Uterine smooth muscle cell (primary cell): ENCODE results near the gene ZNF560. TPM values are rescaled to one million over a fixed set of nuclear protein-coding genes. Genes with fewer than 3 reads are reported as not detected.

Source experiments
- total RNA-seq: library from RNA; depleted of rRNA; stranded (reverse); fragments of >200 nt; gene quantifications from 2 replicates; pipeline ENCODE4 v1.2.3, GENCODE V29; 2014

ZNF560 gene
- 0.11 and 0.75 TPM in 2 replicates for total RNA-seq

DNA sequence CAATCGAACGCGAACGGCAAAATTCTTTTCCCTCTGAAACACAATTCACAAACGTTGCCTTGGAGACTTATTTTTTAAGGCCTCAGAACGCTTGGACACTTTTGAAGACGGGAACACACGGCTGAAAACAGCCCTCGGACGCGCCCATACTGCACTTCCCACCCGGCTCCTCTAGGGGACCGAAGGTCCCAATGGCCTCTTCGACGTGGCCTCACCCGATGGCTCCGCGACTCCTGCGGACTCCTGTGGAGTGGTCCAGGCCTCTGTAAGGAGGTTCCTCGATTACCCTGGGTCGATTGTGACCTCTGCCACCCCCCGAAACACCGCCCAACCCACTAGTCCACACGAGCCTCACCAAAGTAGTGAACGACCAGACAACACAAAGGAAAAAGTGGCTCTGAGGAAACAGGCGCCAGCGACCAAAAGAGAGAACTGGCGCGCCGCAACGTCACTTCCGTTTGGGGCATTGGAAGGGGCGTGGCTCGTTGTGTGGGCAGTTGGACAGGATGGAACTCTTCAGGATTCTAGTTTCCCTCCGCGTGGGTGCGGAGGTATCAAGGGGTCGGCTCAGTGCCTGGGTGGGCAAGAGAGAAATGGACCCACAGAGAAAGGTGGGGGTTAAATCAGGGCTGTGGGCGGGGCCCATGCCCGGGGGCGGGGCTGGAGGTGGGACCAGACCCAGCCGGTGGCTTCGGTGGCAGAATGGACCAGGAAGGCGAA lies at the start of gene ZNF560:
TSS of gene ZNF560 (minus strand) at position 434 of the 720 bp plus-strand sequence. CDS start 23,303 bp downstream, outside the sequence.

DNA sequence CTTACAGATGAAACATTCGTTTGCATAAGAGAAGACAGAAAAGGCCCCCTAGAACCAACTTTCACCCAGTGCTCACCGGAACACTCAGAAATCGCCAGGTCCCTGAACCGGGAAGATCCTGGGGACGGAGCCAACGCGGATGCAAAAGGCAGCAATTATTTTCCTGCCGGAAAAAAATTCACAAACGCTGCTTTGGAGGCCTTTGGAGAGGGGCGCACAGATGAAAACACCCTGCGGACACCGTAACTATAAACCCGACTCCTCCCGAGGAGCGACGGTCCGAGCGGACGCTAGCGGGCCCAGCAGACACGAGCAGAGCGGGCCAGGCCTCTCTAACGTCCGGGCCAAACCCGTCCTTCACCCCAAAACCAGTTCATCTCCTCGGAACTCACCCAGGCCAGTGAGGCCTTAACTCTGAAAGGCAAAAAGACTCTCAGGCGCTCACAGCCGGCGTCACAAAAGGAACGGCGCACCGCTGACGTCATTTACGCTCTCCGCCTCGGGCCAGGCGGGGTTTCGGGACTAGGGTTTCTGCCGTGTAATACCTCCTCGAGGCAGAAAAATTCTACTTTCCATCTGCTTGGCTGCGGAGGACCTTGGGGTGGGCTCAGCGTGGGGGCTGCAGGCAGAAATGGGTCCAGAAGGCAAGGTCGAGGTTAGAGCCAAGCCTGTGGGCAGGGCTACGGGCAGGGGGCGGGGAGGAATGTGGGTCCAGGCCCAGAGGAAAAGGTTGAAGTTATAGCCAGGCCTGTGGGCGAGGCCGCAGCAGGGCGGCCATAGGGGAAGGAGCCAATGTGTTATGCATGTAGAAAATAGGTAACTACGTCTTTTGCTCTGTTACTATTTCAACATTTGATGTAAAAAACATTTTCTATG lies 40.0 kb upstream of the ZNF560 start, which contains the start of gene ZNF426:
TSS of gene ZNF426 (minus strand) at position 463 of the 876 bp plus-strand sequence. CDS start 2,413 bp downstream, outside the sequence.

DNA sequence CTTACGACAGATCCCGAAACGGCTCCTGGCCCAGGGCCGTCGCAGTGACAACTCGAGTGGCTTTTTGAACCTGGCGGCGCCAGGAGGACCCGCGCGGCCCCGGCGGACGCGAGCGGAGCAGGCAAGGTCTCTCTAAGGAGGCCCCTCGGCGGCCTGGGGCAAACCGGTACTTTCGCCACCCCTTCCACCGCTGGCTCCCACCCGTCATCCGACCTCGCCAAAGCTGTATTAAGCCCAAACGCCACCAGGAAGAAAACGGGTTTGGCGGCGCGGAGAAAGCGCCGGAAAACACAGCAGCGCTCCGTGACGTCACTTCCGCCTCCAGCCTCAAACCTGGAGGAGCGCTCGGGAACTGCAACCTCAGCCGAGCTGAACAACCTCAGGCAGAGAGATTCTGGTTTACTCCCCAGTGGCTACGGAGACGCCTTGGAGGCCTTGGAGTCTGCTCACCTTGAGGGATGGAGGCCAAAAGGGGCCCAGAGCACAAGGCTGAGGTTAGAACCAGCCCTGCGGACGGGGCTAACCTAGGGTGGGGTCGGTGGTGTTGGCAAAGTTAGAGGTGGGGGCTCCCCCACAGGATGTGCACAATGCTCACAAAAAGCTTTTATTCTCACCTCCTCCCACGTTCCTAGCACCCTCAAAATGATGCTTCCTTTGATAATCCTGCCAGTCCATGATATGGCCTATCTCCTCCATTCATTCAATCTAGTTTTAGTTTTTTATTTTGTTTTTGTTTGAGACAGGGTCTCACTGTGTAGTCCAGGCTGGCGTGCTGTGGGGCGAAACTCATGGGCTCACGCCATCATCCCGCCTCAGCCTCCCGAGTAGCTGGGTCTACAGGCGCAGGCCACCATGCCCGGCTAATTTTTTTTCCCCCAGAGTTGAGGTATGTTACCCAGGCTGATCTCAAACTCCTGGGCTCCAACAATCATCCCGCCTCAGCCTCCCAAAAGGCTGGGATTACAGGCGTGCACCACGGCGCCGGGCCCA lies 62.8 kb downstream of the ZNF560 start, which contains the start of gene ZNF266:
TSS of gene ZNF266 (minus strand) at position 295 of the 990 bp plus-strand sequence. CDS start 15,484 bp downstream, outside the sequence.

Other genes with a start within 250 kb of the ZNF560 start
- gene OR7E24, start 247.7 kb downstream of the ZNF560 start, total RNA-seq = not detected in 2 replicates
- gene ZNF699, start 188.8 kb downstream of the ZNF560 start, total RNA-seq = 15.7 and 17.4 TPM in 2 replicates
- gene ZNF559, start 174.4 kb downstream of the ZNF560 start, total RNA-seq = 13.0 and 13.4 TPM in 2 replicates
- gene ZNF177, start 135.6 kb downstream of the ZNF560 start, total RNA-seq = 0.89 and 2.9 TPM in 2 replicates
- gene ZNF266, start 63.0 kb downstream of the ZNF560 start, total RNA-seq = 7.1 and 12.4 TPM in 2 replicates
- gene ZNF426, start 40.0 kb upstream of the ZNF560 start, total RNA-seq = 19.4 and 25.7 TPM in 2 replicates
- 41.0 and 45.8 TPM in 2 replicates for gene ZNF121, start 85.9 kb upstream of the ZNF560 start, total RNA-seq
- gene ZNF561, start 122.6 kb upstream of the ZNF560 start, total RNA-seq = 43.3 and 59.1 TPM in 2 replicates
- gene ZNF562, start 176.5 kb upstream of the ZNF560 start, total RNA-seq = 26.0 and 28.0 TPM in 2 replicates